ENCODE results near the gene LSR.

The LSR gene

GRCh38 chr19:35213663-35214632 is 34.9 kb upstream of the LSR start:
- Histone ChIP-seq H3K9ac (ENCODE audit: low read length) (peak overlapping the region; percentile 53), H4K20me1 (ENCODE audit: insufficient read depth, low read length) (no peaks in the 10 kb centered on the region), H3K79me2 (ENCODE audit: insufficient read depth, low read length) (no peaks in the 10 kb centered on the region), H3K36me3 (ENCODE audit: insufficient read depth, low read length) (no peaks in the 10 kb centered on the region; the same call in 1 of the 2 replicates), H3K4me1 (ENCODE audit: insufficient read depth, low read length, severe bottlenecking) (peaks cover 76% of the 10 kb centered on the region), H3K4me2 (ENCODE audit: low read length) (peak overlapping the region; percentile 61), H3K9me3 (ENCODE audit: low read length) (peaks cover 5% of the 10 kb centered on the region; the same call in 1 of the 2 replicates), H3F3A (ENCODE audit: insufficient read depth, low read length) (no peaks in the 10 kb centered on the region), H3K27ac (ENCODE audit: low read depth, low read length, poor library complexity, severe bottlenecking) (peak overlapping the region; percentile 99), H2AFZ (ENCODE audit: low read length) (no peak overlapping the region), H3K9me2 (ENCODE audit: low read depth, low read length) (no peaks in the 10 kb centered on the region), H3K27me3 (ENCODE audit: insufficient read depth, low read length) (no peaks in the 10 kb centered on the region), H3K4me3 (ENCODE audit: low read depth, low read length, poor library complexity, severe bottlenecking) (peak overlapping the region; percentile 23)
- TF ChIP-seq CTCF (IDR thresholded peaks at IDR 0.05; ENCODE audit: low read length) (no peak), EZH2 (IDR thresholded peaks at IDR 0.05; ENCODE audit: borderline replicate concordance, low read length) (no peak)

- Histone ChIP-seq H3K4me1 (ENCODE audit: insufficient read depth, low read length, severe bottlenecking) (peaks cover 72% of the 10 kb centered on the region), H3K4me2 (ENCODE audit: low read length) (peak overlapping the region; percentile 18; the same call in 1 of the 2 replicates)
Observed at GRCh38 chr19:35214766-35215422, 33.9 kb upstream of the LSR start.

More at GRCh38 chr19:35214766-35215422, 33.9 kb upstream of the LSR start:
- no peak for TF ChIP-seq EZH2 (IDR thresholded peaks at IDR 0.05; ENCODE audit: borderline replicate concordance, low read length)
- no peak for TF ChIP-seq CTCF (IDR thresholded peaks at IDR 0.05; ENCODE audit: low read length)
- no peaks in the 10 kb centered on the region for H4K20me1 ChIP-seq (ENCODE audit: insufficient read depth, low read length)
- H3K9ac ChIP-seq (ENCODE audit: low read length) = peak overlapping the region; percentile 38; the same call in 1 of the 2 replicates
- no peak overlapping the region for H2AFZ ChIP-seq (ENCODE audit: low read length)
- no peaks in the 10 kb centered on the region for H3F3A ChIP-seq (ENCODE audit: insufficient read depth, low read length)
- no peaks in the 10 kb centered on the region for H3K9me2 ChIP-seq (ENCODE audit: low read depth, low read length)
- no peaks in the 10 kb centered on the region; the same call in 1 of the 2 replicates for H3K36me3 ChIP-seq (ENCODE audit: insufficient read depth, low read length)
- H3K27ac ChIP-seq (ENCODE audit: low read depth, low read length, poor library complexity, severe bottlenecking) = peak overlapping the region; percentile 99
- no peaks in the 10 kb centered on the region for H3K79me2 ChIP-seq (ENCODE audit: insufficient read depth, low read length)
- H3K27me3 ChIP-seq (ENCODE audit: insufficient read depth, low read length) = no peaks in the 10 kb centered on the region
- H3K4me3 ChIP-seq (ENCODE audit: low read depth, low read length, poor library complexity, severe bottlenecking) = no peak overlapping the region
- H3K9me3 ChIP-seq (ENCODE audit: low read length) = peaks cover 6% of the 10 kb centered on the region; the same call in 1 of the 2 replicates
